HG03139 (cell line): ENCODE measurements around the gene JMJD6.

Source experiments
- ATAC-seq: cut with Tn5 transposase; IDR thresholded peaks from one replicate; pipeline ENCODE4 v1.9.1; 2021; ENCODE audit not compliant: unreplicated experiment

The JMJD6 gene

DNA sequence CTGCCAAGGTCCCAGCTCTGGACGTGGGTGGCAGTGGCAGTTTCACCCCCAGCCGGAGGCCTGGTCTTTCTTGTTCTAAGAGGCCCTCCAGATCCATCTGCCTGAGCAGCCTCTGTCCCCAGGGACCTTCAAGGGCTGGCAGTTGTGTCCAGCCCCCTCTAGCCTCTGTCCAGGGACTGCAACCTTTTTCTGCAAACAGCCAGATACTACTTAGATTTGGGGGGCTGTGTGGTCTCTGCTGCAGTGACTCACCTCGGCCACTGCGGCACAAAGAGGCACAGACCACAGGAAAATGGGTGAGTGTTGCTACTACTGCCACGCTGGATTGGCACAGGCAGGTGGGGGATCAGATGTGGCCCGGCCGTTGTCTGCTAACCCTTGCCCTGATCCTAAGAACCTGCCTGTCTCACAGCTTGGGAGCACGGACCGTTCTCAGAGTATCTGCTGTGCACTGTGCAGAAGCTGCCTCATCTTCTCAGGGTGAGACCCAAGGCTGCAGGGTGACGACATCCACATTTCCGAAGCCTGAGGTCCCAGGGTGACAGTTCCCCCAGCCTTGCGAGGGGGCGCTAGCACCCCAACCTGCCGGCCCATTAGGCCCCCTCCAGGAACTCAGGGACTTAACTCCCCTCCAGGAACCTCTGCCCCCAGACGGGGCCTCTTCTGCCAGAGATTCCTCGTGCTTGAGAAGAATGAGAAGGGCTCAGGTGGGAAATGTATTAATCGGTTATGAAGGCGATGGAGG, 43.2 kb downstream of the JMJD6 start:
- no peak for ATAC-seq

GRCh38 chr17:76682296-76682695, 44.1 kb downstream of the JMJD6 start:
- ATAC-seq = no peak

- ATAC-seq = no peak
Observed at GRCh38 chr17:76681222-76682137, 44.9 kb downstream of the JMJD6 start.

- no peak for ATAC-seq
Observed at GRCh38 chr17:76679239-76679638, 47.2 kb downstream of the JMJD6 start.

GRCh38 chr17:76678330-76678729, 48.1 kb downstream of the JMJD6 start:
- no peak for ATAC-seq

DNA sequence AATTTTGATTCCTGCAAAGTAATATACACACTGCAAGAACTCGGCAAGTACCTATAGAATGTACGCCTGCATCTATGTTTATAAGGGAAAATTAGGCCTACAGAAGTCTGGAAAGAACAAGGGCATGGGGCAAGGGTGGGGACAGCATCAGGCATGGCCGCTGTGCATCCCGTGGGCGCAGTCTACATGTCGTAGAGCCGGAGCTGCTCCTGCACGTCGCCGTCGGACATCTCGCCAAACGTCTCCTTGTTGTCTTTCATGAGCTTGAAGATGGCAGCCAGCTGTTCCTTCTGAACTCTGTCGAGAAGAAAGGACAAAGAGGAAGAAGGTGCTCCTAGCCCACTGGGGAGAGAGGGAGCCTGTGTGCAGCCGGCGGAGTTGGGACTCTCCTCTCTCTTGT, 49.0 kb downstream of the JMJD6 start:
- ATAC-seq = no peak

- no peak for ATAC-seq
Observed at GRCh38 chr17:76676629-76677028, 49.8 kb downstream of the JMJD6 start.

DNA sequence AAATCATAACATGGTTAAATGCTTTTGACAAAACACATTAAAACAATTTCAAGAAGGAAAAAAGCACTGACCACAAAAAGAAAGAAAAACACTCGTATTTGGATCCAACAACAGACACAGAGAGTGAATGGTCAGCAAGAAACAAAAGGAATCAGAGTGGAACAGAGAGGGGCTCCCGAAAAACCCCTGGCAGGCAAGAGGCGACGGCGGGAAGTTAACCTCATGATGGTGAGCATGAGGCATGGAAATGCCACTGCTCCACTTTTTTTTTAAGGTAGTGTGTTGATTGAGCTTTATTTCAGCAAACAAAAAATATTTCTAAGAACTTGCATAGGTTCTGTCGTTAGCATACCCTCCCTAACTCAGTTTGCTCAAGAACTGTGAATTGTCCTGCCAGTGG, 50.8 kb downstream of the JMJD6 start:
- ATAC-seq = no peak

- no peak for ATAC-seq
Observed at GRCh38 chr17:76674600-76674999, 51.8 kb downstream of the JMJD6 start.

- ATAC-seq = no peak
Observed at GRCh38 chr17:76673729-76674128, 52.7 kb downstream of the JMJD6 start.

- no peak for ATAC-seq
Observed at GRCh38 chr17:76672892-76673291, 53.5 kb downstream of the JMJD6 start.

GRCh38 chr17:76672270-76672851, 54.0 kb downstream of the JMJD6 start:
- no peak for ATAC-seq

GRCh38 chr17:76671912-76672262, 54.5 kb downstream of the JMJD6 start:
- no peak for ATAC-seq

DNA sequence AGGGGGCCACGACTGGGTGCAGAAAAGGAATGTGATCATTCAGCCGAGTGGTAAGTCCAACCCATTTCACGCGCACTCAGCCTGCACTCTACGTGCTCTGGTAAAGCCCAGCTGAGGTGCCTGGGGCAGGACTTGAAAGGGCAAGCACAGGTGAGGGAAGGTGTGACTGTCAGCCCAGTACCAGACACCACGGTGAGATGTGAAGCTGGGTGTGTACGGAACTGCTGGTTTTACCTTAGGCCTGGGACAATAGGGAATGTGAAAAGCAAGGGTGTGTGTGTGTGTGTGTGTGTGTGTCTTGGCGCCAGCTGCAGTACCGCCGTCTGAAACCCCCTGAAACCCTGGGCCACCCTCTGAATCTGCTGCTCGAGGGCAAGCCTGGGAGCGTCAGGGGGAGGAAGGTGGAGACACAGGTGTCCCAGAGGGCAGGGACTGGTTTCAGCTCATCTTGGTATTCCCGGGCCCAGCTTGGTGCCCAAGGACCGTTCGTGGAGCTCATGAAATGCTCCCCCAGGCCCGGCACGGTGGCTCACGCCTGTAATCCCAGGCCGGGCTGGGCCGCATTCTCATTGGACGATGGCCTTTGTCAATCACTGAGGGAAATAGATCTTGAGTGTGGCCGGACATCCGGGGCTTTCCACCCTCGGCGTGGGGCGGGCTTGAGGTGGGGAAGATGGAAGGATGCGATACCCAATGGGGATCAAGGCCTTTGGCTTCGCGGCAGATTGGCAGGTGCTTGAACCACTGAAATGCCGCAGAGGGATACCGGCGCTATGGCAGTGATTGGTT, 55.1 kb downstream of the JMJD6 start:
- peak; percentile 98 for ATAC-seq

DNA sequence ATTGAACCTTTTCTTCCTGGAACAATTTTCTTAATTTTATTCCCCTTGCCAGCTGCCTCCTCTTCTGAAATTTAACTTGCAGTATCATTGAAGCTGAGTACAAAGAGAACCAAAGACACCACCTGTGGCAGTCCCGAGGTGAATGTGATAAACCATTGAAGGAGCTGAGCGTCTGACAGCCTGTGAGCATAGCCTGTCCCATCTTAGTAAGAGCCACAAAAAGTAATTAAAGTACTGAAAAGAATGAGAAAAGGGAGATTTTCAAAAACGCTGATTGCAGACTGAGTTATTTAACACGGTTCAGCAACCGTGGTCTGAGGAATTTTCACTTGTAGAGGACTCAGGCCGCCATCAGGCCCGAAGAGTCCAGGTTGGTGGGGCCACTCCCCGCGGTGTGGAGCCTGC, 55.7 kb downstream of the JMJD6 start:
- no peak for ATAC-seq

DNA sequence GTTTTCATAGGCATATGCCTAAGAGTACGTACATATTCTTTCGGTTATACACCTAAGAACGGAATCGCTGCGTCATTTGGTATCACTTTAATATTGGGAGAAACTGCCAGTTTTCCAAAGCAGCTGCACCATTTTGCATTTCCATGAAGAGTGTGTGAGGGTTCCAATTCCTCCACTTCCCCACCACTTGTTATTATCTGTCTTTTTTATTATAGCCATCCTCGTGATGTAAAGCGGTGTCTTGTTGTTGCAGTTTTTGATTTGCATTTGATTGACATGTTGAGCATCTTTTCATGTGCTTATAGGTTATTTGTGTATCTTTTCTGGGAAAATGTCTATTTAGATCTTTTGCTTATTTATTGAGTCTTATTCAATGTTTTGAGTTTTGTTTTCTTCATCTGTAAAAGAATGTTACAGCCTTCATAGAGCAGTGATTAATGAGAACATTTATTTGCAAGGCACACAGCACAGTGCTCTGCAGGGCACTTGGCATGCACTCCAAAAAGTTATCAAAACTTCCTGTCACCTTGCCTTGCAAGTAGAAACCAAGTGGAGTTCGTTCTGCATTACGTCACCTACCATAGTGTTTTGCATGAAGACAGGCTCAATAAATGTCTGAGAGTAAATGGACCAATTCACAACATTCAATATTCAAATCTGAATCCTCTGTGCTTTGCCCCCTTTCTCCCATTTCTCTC, 56.2 kb downstream of the JMJD6 start:
- no peak for ATAC-seq
